ENCODE measurements around the gene PDE4D. TPM values are rescaled to one million over a fixed set of nuclear protein-coding genes. Genes with fewer than 3 reads are reported as not detected.
"Not testable (repeated sequence)": the region's sequence is repeated elsewhere in the genome, so short reads cannot be mapped to it uniquely, and the experiment has no call there.

Gene PDE4D
- total RNA-seq, 1 experiment from 2014 or later = 2.4 TPM

DNA sequence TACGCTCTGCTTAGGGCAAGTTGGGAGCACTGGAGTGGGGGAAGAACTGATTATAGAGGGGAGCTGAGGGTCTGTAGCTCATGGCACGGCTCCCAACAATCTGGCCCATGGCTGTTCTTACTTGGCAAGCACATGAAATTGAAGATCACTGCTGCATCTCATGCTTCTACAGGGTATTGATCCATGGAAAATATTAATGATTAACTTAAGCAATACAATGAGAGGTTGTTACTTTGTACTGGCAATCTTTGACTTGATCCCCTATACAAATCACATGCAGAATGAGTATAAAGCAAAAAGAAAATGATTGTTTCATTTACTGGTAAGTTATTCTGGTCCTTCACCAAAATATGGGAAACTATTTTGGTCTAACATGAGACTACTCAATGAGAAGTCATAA is 481.1 kb downstream of the PDE4D start:
- TF ChIP-seq SIN3A (IDR thresholded peaks at IDR 0.05; ENCODE audit: borderline replicate concordance, insufficient read depth, low read depth, low read length) (no peak), POLR2AphosphoS5 (IDR thresholded peaks at IDR 0.05; ENCODE audit: low read depth, low read length) (no peak), TCF7L2 (IDR thresholded peaks at IDR 0.05; ENCODE audit: low read depth, low read length) (no peak), CTCF (IDR thresholded peaks at IDR 0.05) (no peak)
- TF ChIP-seq, protein P1, sequence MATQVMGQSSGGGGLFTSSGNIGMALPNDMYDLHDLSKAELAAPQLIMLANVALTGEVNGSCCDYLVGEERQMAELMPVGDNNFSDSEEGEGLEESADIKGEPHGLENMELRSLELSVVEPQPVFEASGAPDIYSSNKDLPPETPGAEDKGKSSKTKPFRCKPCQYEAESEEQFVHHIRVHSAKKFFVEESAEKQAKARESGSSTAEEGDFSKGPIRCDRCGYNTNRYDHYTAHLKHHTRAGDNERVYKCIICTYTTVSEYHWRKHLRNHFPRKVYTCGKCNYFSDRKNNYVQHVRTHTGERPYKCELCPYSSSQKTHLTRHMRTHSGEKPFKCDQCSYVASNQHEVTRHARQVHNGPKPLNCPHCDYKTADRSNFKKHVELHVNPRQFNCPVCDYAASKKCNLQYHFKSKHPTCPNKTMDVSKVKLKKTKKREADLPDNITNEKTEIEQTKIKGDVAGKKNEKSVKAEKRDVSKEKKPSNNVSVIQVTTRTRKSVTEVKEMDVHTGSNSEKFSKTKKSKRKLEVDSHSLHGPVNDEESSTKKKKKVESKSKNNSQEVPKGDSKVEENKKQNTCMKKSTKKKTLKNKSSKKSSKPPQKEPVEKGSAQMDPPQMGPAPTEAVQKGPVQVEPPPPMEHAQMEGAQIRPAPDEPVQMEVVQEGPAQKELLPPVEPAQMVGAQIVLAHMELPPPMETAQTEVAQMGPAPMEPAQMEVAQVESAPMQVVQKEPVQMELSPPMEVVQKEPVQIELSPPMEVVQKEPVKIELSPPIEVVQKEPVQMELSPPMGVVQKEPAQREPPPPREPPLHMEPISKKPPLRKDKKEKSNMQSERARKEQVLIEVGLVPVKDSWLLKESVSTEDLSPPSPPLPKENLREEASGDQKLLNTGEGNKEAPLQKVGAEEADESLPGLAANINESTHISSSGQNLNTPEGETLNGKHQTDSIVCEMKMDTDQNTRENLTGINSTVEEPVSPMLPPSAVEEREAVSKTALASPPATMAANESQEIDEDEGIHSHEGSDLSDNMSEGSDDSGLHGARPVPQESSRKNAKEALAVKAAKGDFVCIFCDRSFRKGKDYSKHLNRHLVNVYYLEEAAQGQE (IDR thresholded peaks at IDR 0.05; ENCODE audit: insufficient read depth in 1 of 2, low read depth in 2 of 2, low read length in 1 of 2) = no peak
- ATAC-seq (no peak), DNase-seq (ENCODE audit: low read depth, low spot score) (no peak)
- no TSS peak for BruUV-seq (replicated peaks)
- no peaks in the 10 kb centered on the region for H3K4me1 ChIP-seq (ENCODE audit: control insufficient read depth, insufficient read depth, low read length)
- in situ Hi-C loops (cut with HindIII; ENCODE audit: low pct_unique_long_range_greater_than_20kb, low sequenced_read_pairs) (no loop called here), intact Hi-C loops (cut with micrococcal nuclease; ENCODE audit: unreplicated experiment) (no loop called here)
- no peak overlapping the region for H3K27ac ChIP-seq (ENCODE audit: low read length)
- no peak overlapping the region for H3K4me3 ChIP-seq (ENCODE audit: low read depth in 2 of 2, low read length in 2 of 2)
- H3K27me3 ChIP-seq (ENCODE audit: control insufficient read depth, insufficient read depth, low read length) = no peaks in the 10 kb centered on the region
- no peaks in the 10 kb centered on the region for H3K36me3 ChIP-seq (ENCODE audit: control insufficient read depth, insufficient read depth, low read length)
- no peaks in the 10 kb centered on the region for H3K9me3 ChIP-seq (ENCODE audit: control insufficient read depth, insufficient read depth, low read depth, low read length)
- ChIA-PET CTCF (no interaction called here), POLR2A (no interaction called here)

DNA sequence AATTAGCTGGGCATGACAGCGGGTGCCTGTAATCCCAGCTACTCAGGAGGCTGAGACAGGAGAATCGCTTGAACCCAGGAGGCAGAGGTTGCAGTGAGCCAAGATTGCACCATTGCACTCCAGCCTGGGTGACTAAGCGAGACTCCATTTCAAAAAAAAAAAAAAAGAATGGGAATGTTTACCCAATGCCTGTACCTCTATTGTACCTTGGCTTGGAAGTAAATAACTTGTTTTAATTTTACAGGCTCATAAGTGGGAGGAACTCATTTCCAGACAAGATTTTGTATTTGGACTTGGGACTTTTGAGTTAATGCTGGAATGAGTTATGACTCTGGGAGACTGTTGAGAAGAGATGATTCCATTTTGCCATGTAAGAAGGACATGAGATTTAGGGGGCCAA is 484.5 kb downstream of the PDE4D start:
- H3K4me1 ChIP-seq (ENCODE audit: control insufficient read depth, insufficient read depth, low read length); ATAC-seq; H3K4me3 ChIP-seq (ENCODE audit: low read depth in 2 of 2, low read length in 2 of 2); H3K9me3 ChIP-seq (ENCODE audit: control insufficient read depth, insufficient read depth, low read depth, low read length); BruUV-seq (replicated peaks); H3K36me3 ChIP-seq (ENCODE audit: control insufficient read depth, insufficient read depth, low read length); H3K27me3 ChIP-seq (ENCODE audit: control insufficient read depth, insufficient read depth, low read length); DNase-seq (ENCODE audit: low read depth, low spot score); POLR2A ChIA-PET; CTCF ChIA-PET; H3K27ac ChIP-seq (ENCODE audit: low read length); intact Hi-C loops (cut with micrococcal nuclease; ENCODE audit: unreplicated experiment); in situ Hi-C loops (cut with HindIII; ENCODE audit: low pct_unique_long_range_greater_than_20kb, low sequenced_read_pairs): not testable (repeated sequence)

DNA sequence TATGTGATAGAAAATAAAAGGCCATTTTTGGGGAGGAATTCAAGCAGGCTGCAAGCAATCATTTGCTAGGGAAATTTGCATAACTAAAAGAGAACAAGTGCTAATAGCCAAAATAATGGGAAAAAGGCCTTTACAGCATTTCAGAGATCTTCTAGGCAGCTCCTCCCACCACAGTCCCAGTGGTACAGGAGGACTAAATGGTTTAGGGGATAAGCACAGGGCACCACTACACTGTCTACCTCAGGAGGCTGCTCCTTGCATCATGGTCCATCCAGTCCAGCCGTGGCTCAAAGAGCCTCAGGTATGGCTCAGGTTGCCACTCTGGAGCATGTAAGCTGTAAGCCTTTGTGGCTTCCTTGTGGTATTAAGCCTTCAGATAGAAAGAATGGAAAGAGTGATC is 485.6 kb downstream of the PDE4D start:
- no peaks in the 10 kb centered on the region for H3K4me1 ChIP-seq (ENCODE audit: control insufficient read depth, insufficient read depth, low read length)
- no peaks in the 10 kb centered on the region for H3K27me3 ChIP-seq (ENCODE audit: control insufficient read depth, insufficient read depth, low read length)
- CTCF ChIA-PET = no interaction called here
- TF ChIP-seq CTCF (IDR thresholded peaks at IDR 0.05) (no peak), POLR2AphosphoS5 (IDR thresholded peaks at IDR 0.05; ENCODE audit: low read depth, low read length) (no peak), TCF7L2 (IDR thresholded peaks at IDR 0.05; ENCODE audit: low read depth, low read length) (no peak), SIN3A (IDR thresholded peaks at IDR 0.05; ENCODE audit: borderline replicate concordance, insufficient read depth, low read depth, low read length) (no peak)
- TF ChIP-seq, protein P1 (IDR thresholded peaks at IDR 0.05; ENCODE audit: insufficient read depth in 1 of 2, low read depth in 2 of 2, low read length in 1 of 2) = no peak
- in situ Hi-C loops (cut with HindIII; ENCODE audit: low pct_unique_long_range_greater_than_20kb, low sequenced_read_pairs) (no loop called here), intact Hi-C loops (cut with micrococcal nuclease; ENCODE audit: unreplicated experiment) (no loop called here)
- no peak for ATAC-seq
- H3K9me3 ChIP-seq (ENCODE audit: control insufficient read depth, insufficient read depth, low read depth, low read length) = no peaks in the 10 kb centered on the region
- DNase-seq (ENCODE audit: low read depth, low spot score) = no peak
- POLR2A ChIA-PET = no interaction called here
- H3K4me3 ChIP-seq (ENCODE audit: low read depth in 2 of 2, low read length in 2 of 2) = no peak overlapping the region
- no TSS peak for BruUV-seq (replicated peaks)
- H3K27ac ChIP-seq (ENCODE audit: low read length) = no peak overlapping the region
- H3K36me3 ChIP-seq (ENCODE audit: control insufficient read depth, insufficient read depth, low read length) = no peaks in the 10 kb centered on the region
